PC-9 (cell line): Measurements from ENCODE around the gene SELENOV. TPM values are rescaled to one million over a fixed set of nuclear protein-coding genes. Genes with fewer than 3 reads are reported as not detected.

ENCODE experiments used
- BruUV-seq: library from RNA; stranded (reverse); fragments of 400-500 nt; replicated peaks from 2 replicates; lab custom pipeline; 2021; lab: Mats Ljungman, UMichigan
- CTCF ChIA-PET: fragments of 300-600 bp; sonication (Branson Sonifier 250); formaldehyde crosslinking; loops from one replicate; lab custom pipeline; 2022; ENCODE audit warnings: antibody characterized with exemption; lab: Charles Lee
- POLR2A ChIA-PET: fragments of 300-600 bp; sonication (Branson Sonifier 250); formaldehyde crosslinking; loops from one replicate; lab custom pipeline; 2022; ENCODE audit warnings: antibody characterized with exemption; ENCODE audit not compliant: unreplicated experiment; lab: Charles Lee
- DNase-seq, 2 experiments: peaks; one replicate each; pipeline versions ENCODE4 v3.0.0 to v3.0.0-alpha.2; 2015 to 2022; ENCODE audit warnings: mixed read lengths in 1 of 2
- H2AFZ ChIP-seq: fragments of 200-600 bp; sonication (generic); 2 replicates; pipeline ENCODE4 v1.8.1; 2017; ENCODE audit warnings: antibody characterized with exemption
- H3F3A ChIP-seq: fragments of 200-600 bp; sonication (generic); 2 replicates; pipeline ENCODE4 v1.8.1; 2017; ENCODE audit warnings: antibody characterized with exemption, mild to moderate bottlenecking, low read depth; ENCODE audit not compliant: insufficient read depth
- H3K27ac ChIP-seq: fragments of 200-600 bp; sonication (generic); 2 replicates; pipeline ENCODE4 v1.6.1; 2016; ENCODE audit warnings: mixed run types
- H3K27me3 ChIP-seq: fragments of 200-600 bp; sonication (generic); 2 replicates; pipeline ENCODE4 v1.6.1; 2016; ENCODE audit warnings: low read depth, mixed run types; ENCODE audit not compliant: insufficient read depth
- H3K36me3 ChIP-seq: fragments of 200-600 bp; sonication (generic); 2 replicates; pipeline ENCODE4 v1.6.1; 2016; ENCODE audit warnings: low read depth, mixed run types
- H3K4me1 ChIP-seq: fragments of 200-600 bp; sonication (generic); replicated peaks from 2 replicates; pipeline ENCODE4 v1.6.1; 2016; ENCODE audit warnings: mixed run types; ENCODE audit not compliant: insufficient read depth
- H3K4me2 ChIP-seq: fragments of 200-600 bp; sonication (generic); 2 replicates; pipeline ENCODE4 v1.6.1; 2017; ENCODE audit warnings: mixed run types
- H3K4me3 ChIP-seq: fragments of 200-600 bp; sonication (generic); 2 replicates; pipeline ENCODE4 v1.6.1; 2016; ENCODE audit warnings: mixed run types
- H3K79me2 ChIP-seq: fragments of 200-600 bp; sonication (generic); 2 replicates; pipeline ENCODE4 v1.6.1; 2017; ENCODE audit warnings: low read depth, mixed run types
- H3K9me2 ChIP-seq: fragments of 200-600 bp; sonication (generic); 2 replicates; pipeline ENCODE4 v1.8.1; 2017; ENCODE audit warnings: mild to moderate bottlenecking; ENCODE audit not compliant: insufficient read depth
- H3K9me3 ChIP-seq: fragments of 200-600 bp; sonication (generic); 2 replicates; pipeline ENCODE4 v1.8.1; 2016; ENCODE audit warnings: low read depth; ENCODE audit not compliant: insufficient read depth
- H4K20me1 ChIP-seq: fragments of 200-600 bp; sonication (generic); 2 replicates; pipeline ENCODE4 v1.8.1; 2017; ENCODE audit not compliant: insufficient read depth
- EZH2 ChIP-seq: fragments of 200-600 bp; sonication (generic); IDR thresholded peaks from 2 replicates; pipeline ENCODE4 v1.8.0; 2017; ENCODE audit warnings: antibody characterized with exemption, low read depth
- intact Hi-C: fragments of 100-400 bp; cut with micrococcal nuclease; formaldehyde crosslinking; loops from one replicate; pipeline ENCODE4 v1.10.0; 2022; ENCODE audit not compliant: unreplicated experiment
- total RNA-seq: library from RNA; stranded (reverse); gene quantifications from 2 replicates; pipeline ENCODE4 v1.2.3, GENCODE V29; 2021
- TF ChIP-seq, protein P1 (sequence below): fragments of 200-600 bp; sonication (generic); conservative IDR thresholded peaks from 2 replicates; pipeline ENCODE4 v1.6.1; 2017; ENCODE audit warnings: mixed run types, antibody characterized with exemption, mild to moderate bottlenecking, moderate library complexity

SELENOV gene
- total RNA-seq, 1 experiment from 2014 or later: not detected

DNA sequence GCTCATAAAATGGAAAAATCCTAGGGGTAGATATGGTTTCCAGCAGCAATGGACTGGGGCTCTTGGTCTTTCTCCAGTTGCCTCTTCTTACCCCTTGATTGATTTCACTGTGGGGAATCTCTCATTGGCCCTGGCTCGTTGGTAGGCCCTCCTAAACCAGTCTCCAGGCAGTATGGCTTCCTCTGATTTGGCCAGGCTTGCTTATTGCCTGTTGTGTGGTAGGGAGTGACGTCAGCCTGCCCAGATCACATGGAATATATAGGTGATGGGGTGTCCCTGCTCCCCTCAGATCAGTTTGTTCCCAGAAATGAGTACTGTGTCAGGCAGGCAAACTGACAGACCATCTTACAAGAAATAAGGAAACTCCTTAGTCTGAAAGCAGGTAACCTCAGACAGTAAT is 5.7 kb upstream of the SELENOV start:
- Histone ChIP-seq H3K9me2 (no peaks in the 10 kb centered on the region), H3K79me2 (no peaks in the 10 kb centered on the region), H3K36me3 (no peaks in the 10 kb centered on the region), H2AFZ (no peak overlapping the region), H4K20me1 (no peaks in the 10 kb centered on the region), H3K27me3 (peaks cover 31% of the 10 kb centered on the region), H3K4me2 (no peak overlapping the region), H3K27ac (no peak overlapping the region), H3K9me3 (no peaks in the 10 kb centered on the region), H3F3A (peaks cover 4% of the 10 kb centered on the region; the same call in 1 of the 2 replicates), H3K4me3 (no peak overlapping the region), H3K4me1 (no peaks in the 10 kb centered on the region)
- intact Hi-C loops: no loop called here
- ChIA-PET POLR2A (no interaction called here), CTCF (no interaction called here)
- DNase-seq: no peak
- BruUV-seq: no TSS peak
- no peak for TF ChIP-seq EZH2
- TF ChIP-seq, protein P1, sequence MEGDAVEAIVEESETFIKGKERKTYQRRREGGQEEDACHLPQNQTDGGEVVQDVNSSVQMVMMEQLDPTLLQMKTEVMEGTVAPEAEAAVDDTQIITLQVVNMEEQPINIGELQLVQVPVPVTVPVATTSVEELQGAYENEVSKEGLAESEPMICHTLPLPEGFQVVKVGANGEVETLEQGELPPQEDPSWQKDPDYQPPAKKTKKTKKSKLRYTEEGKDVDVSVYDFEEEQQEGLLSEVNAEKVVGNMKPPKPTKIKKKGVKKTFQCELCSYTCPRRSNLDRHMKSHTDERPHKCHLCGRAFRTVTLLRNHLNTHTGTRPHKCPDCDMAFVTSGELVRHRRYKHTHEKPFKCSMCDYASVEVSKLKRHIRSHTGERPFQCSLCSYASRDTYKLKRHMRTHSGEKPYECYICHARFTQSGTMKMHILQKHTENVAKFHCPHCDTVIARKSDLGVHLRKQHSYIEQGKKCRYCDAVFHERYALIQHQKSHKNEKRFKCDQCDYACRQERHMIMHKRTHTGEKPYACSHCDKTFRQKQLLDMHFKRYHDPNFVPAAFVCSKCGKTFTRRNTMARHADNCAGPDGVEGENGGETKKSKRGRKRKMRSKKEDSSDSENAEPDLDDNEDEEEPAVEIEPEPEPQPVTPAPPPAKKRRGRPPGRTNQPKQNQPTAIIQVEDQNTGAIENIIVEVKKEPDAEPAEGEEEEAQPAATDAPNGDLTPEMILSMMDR: no peak

- BruUV-seq: no TSS peak
- no peak overlapping the region for H2AFZ ChIP-seq
- H3K4me3 ChIP-seq: no peak overlapping the region
- no peaks in the 10 kb centered on the region for H3K79me2 ChIP-seq
- H3K27me3 ChIP-seq: peaks cover 11% of the 10 kb centered on the region
- no peak overlapping the region for H3K4me2 ChIP-seq
- H3K36me3 ChIP-seq: no peaks in the 10 kb centered on the region
- no peaks in the 10 kb centered on the region for H3K4me1 ChIP-seq
- ChIA-PET CTCF (no interaction called here), POLR2A (no interaction called here)
- H3F3A ChIP-seq: no peaks in the 10 kb centered on the region
- intact Hi-C loops: no loop called here
- H3K9me3 ChIP-seq: no peaks in the 10 kb centered on the region
- no peak overlapping the region for H3K27ac ChIP-seq
- no peak for DNase-seq
- no peaks in the 10 kb centered on the region for H3K9me2 ChIP-seq
- H4K20me1 ChIP-seq: no peaks in the 10 kb centered on the region
- TF ChIP-seq EZH2: no peak
- TF ChIP-seq, protein P1: no peak
These were observed 2.0 kb upstream of the SELENOV start for GRCh38 chr19:39512988-39513387.

- intact Hi-C loops: no loop called here
- H3K36me3 ChIP-seq: no peaks in the 10 kb centered on the region
- H3K27me3 ChIP-seq: peaks cover 3% of the 10 kb centered on the region; the same call in 1 of the 2 replicates
- no peaks in the 10 kb centered on the region for H4K20me1 ChIP-seq
- ChIA-PET POLR2A (interaction anchor here (0.6 kb wide), 1 partner anchor 60 kb away, joined by 13 read pairs; no protein-coding TSS in a partner anchor), CTCF (no interaction called here)
- H3K4me1 ChIP-seq: no peaks in the 10 kb centered on the region
- peaks cover 4% of the 10 kb centered on the region; the same call in 1 of the 2 replicates for H3F3A ChIP-seq
- no peak overlapping the region for H3K4me2 ChIP-seq
- no peaks in the 10 kb centered on the region for H3K9me3 ChIP-seq
- TF ChIP-seq EZH2: no peak
- TF ChIP-seq, protein P1: no peak
- no TSS peak for BruUV-seq
- no peak overlapping the region for H2AFZ ChIP-seq
- no peak overlapping the region for H3K4me3 ChIP-seq
- DNase-seq: no peak
- H3K27ac ChIP-seq: no peak overlapping the region
- no peaks in the 10 kb centered on the region for H3K9me2 ChIP-seq
- H3K79me2 ChIP-seq: no peaks in the 10 kb centered on the region
These were observed 732 bp downstream of the SELENOV start for GRCh38 chr19:39515551-39516191.
